OCI-LY1 (cell line): ENCODE results near the gene GIMAP1.

Source experiments
- H2AFZ ChIP-seq: fragments of 200-600 bp; sonication (generic), shearing (Covaris generic); 2 replicates; pipeline ENCODE4 v1.6.0; 2014; ENCODE audit warnings: antibody characterized with exemption, mild to moderate bottlenecking, low read length
- H3F3A ChIP-seq: fragments of 200-600 bp; sonication (generic), shearing (Covaris generic); 2 replicates; pipeline ENCODE4 v1.6.0; 2014; ENCODE audit warnings: mild to moderate bottlenecking, antibody characterized with exemption, low read length, moderate library complexity; ENCODE audit not compliant: insufficient read depth
- H3K27ac ChIP-seq: fragments of 200-600 bp; sonication (generic); 2 replicates; pipeline ENCODE4 v1.5.1; 2014; ENCODE audit warnings: low read length, mixed run types, mild to moderate bottlenecking, low read depth; ENCODE audit not compliant: poor library complexity, severe bottlenecking
- H3K27me3 ChIP-seq: fragments of 200-600 bp; sonication (generic); 2 replicates; pipeline ENCODE4 v1.6.0; 2014; ENCODE audit warnings: antibody characterized with exemption, mild to moderate bottlenecking, low read length, moderate library complexity; ENCODE audit not compliant: insufficient read depth
- H3K36me3 ChIP-seq: fragments of 200-600 bp; sonication (generic); 2 replicates; pipeline ENCODE4 v1.6.1; 2014; ENCODE audit warnings: mild to moderate bottlenecking, antibody characterized with exemption, low read length, moderate library complexity, mixed read lengths; ENCODE audit not compliant: insufficient read depth
- H3K4me1 ChIP-seq: fragments of 200-600 bp; sonication (generic); 2 replicates; pipeline ENCODE4 v1.5.1; 2014; ENCODE audit warnings: mild to moderate bottlenecking, low read length, moderate library complexity; ENCODE audit not compliant: insufficient read depth, severe bottlenecking
- H3K4me2 ChIP-seq: fragments of 200-600 bp; sonication (generic), shearing (Covaris generic); 2 replicates; pipeline ENCODE4 v1.6.1; 2014; ENCODE audit warnings: low read length
- H3K4me3 ChIP-seq: fragments of 200-600 bp; sonication (generic); 2 replicates; pipeline ENCODE4 v1.5.1; 2014; ENCODE audit warnings: low read length, low read depth, mild to moderate bottlenecking, mixed read lengths; ENCODE audit not compliant: poor library complexity, severe bottlenecking
- H3K79me2 ChIP-seq: fragments of 200-600 bp; shearing (Covaris generic); 2 replicates; pipeline ENCODE4 v1.6.1; 2016; ENCODE audit warnings: mixed run types, low read length, mixed read lengths; ENCODE audit not compliant: insufficient read depth
- H3K9ac ChIP-seq: fragments of 200-600 bp; sonication (generic), shearing (Covaris generic); 2 replicates; pipeline ENCODE4 v1.6.1; 2014; ENCODE audit warnings: mild to moderate bottlenecking, low read length, mixed read lengths
- H3K9me2 ChIP-seq: fragments of 200-600 bp; sonication (generic), shearing (Covaris generic); 2 replicates; pipeline ENCODE4 v1.6.1; 2014; ENCODE audit warnings: low read depth, mild to moderate bottlenecking, low read length, mixed read lengths
- H3K9me3 ChIP-seq: fragments of 200-600 bp; shearing (Covaris generic); 2 replicates; pipeline ENCODE4 v1.6.1; 2014; ENCODE audit warnings: low read length, mixed read lengths
- H4K20me1 ChIP-seq: fragments of 200-600 bp; sonication (generic), shearing (Covaris generic); 2 replicates; pipeline ENCODE4 v1.6.0; 2016; ENCODE audit warnings: mild to moderate bottlenecking, low read length; ENCODE audit not compliant: insufficient read depth
- CTCF ChIP-seq: fragments of 200-600 bp; sonication (generic), shearing (Covaris generic); IDR thresholded peaks from 2 replicates; pipeline ENCODE4 v1.5.1; 2017; ENCODE audit warnings: mild to moderate bottlenecking, antibody characterized with exemption, low read length, moderate library complexity, mixed read lengths
- EZH2 ChIP-seq: fragments of 200-600 bp; sonication (generic), shearing (Covaris generic); IDR thresholded peaks from 2 replicates; pipeline ENCODE4 v1.8.0; 2017; ENCODE audit warnings: borderline replicate concordance, mixed run types, mild to moderate bottlenecking, antibody characterized with exemption, low read length, moderate library complexity, mixed read lengths

GIMAP1 gene

GRCh38 chr7:150751702-150752101 lies 35.3 kb downstream of the GIMAP1 start:
- TF ChIP-seq CTCF (no peak), EZH2 (no peak)
- H3K9ac ChIP-seq: no peak overlapping the region
- H3K27ac ChIP-seq: no peak overlapping the region
- no peak overlapping the region for H3K4me3 ChIP-seq
- no peaks in the 10 kb centered on the region for H3F3A ChIP-seq
- no peaks in the 10 kb centered on the region for H4K20me1 ChIP-seq
- H3K27me3 ChIP-seq: no peaks in the 10 kb centered on the region
- no peaks in the 10 kb centered on the region for H3K9me3 ChIP-seq
- no peak overlapping the region for H2AFZ ChIP-seq
- no peaks in the 10 kb centered on the region for H3K4me1 ChIP-seq
- no peaks in the 10 kb centered on the region for H3K9me2 ChIP-seq
- no peaks in the 10 kb centered on the region for H3K36me3 ChIP-seq
- H3K79me2 ChIP-seq: no peaks in the 10 kb centered on the region
- H3K4me2 ChIP-seq: no peak overlapping the region

DNA sequence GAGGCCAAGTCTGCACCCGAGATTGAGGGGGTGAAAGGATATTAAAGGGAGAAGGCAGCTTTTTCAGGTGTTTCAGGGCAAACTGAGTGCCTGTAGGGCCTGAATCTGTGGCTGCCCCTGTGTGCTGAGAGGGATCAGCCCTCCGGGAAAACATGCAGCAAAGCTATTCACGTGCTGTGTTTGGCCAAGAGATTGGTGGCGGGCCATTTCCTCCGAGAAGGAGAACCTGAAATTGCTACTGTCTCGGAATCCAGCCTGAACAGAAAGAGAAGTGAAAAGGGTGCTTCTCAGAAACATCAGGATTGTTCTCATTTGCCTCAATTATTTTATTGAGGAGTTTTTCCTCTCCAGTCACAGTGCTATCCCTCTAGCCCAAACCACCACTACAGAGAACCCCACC lies 36.8 kb downstream of the GIMAP1 start:
- H3K4me2 ChIP-seq: no peak overlapping the region
- H3K4me1 ChIP-seq: no peaks in the 10 kb centered on the region
- no peak for TF ChIP-seq EZH2
- TF ChIP-seq CTCF: no peak
- no peaks in the 10 kb centered on the region for H3K9me3 ChIP-seq
- no peaks in the 10 kb centered on the region for H3K79me2 ChIP-seq
- no peaks in the 10 kb centered on the region for H3K27me3 ChIP-seq
- no peak overlapping the region for H2AFZ ChIP-seq
- no peaks in the 10 kb centered on the region for H4K20me1 ChIP-seq
- no peak overlapping the region for H3K27ac ChIP-seq
- H3K9ac ChIP-seq: no peak overlapping the region
- no peak overlapping the region for H3K4me3 ChIP-seq
- H3K36me3 ChIP-seq: no peaks in the 10 kb centered on the region
- H3F3A ChIP-seq: no peaks in the 10 kb centered on the region
- no peaks in the 10 kb centered on the region for H3K9me2 ChIP-seq

GRCh38 chr7:150753826-150754603 lies 37.6 kb downstream of the GIMAP1 start:
- no peaks in the 10 kb centered on the region for H3F3A ChIP-seq
- H3K4me2 ChIP-seq: no peak overlapping the region
- H3K4me1 ChIP-seq: no peaks in the 10 kb centered on the region
- TF ChIP-seq CTCF (peak; percentile 64), EZH2 (no peak)
- H2AFZ ChIP-seq: no peak overlapping the region
- H3K27ac ChIP-seq: no peak overlapping the region
- no peaks in the 10 kb centered on the region for H3K79me2 ChIP-seq
- H3K27me3 ChIP-seq: no peaks in the 10 kb centered on the region
- H3K9ac ChIP-seq: no peak overlapping the region
- no peak overlapping the region for H3K4me3 ChIP-seq
- no peaks in the 10 kb centered on the region for H3K9me3 ChIP-seq
- H3K9me2 ChIP-seq: no peaks in the 10 kb centered on the region
- no peaks in the 10 kb centered on the region for H3K36me3 ChIP-seq
- no peaks in the 10 kb centered on the region for H4K20me1 ChIP-seq
